ENCODE data around the gene GTF2H3.
A peak's percentile ranks its signal among the peaks of the same experiment; 100 is the strongest.
"Not testable (repeated sequence)": the region's sequence is repeated elsewhere in the genome, so short reads cannot be mapped to it uniquely, and the experiment has no call there.

Gene GTF2H3

DNA sequence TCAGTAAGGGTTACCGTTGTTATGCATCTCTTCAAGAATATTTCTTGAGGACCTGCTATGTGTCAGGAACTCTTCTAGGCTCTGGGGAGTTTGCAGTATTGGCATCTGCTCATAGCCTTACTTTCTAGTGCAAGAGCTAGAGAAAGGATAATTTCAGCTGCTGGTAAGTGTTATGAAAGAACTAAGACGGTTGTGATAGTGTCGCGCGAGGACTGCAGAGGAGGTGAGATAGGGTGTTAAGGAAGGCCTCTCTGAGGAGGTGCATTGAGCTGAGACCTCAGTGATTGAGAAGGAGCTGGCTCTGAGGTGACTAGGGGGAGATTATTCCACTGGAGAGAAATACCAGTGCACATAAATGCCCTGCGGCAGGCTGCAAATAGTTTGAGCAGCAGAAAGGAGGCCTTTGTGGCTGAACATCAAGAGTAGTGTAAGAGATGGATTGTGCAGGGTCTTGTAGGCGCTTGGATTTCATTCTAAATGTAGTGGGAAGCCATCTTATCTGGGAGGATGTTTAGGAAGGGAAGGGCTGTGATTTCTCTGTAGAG lies 30.9 kb upstream of the GTF2H3 start:
- H4K12ac ChIP-seq (ENCODE audit: low read depth, low read length) = peak overlapping the region; percentile 97
- peaks cover 15% of the 10 kb centered on the region for H3K79me2 ChIP-seq (ENCODE audit: control insufficient read depth, insufficient read depth, low read length, poor library complexity)
- H3K27me3 ChIP-seq (ENCODE audit: insufficient read depth, low read length) = no peaks in the 10 kb centered on the region
- H2BK120ac ChIP-seq (ENCODE audit: insufficient read depth, low read length, poor library complexity) = peak overlapping the region; percentile 40
- peak overlapping the region; percentile 99 for H4K8ac ChIP-seq (ENCODE audit: low read depth, low read length)
- H2BK12ac ChIP-seq (ENCODE audit: low read length) = no peak overlapping the region
- H3K4me2 ChIP-seq (ENCODE audit: low read length) = peak overlapping the region; percentile 82
- no CpG with 5 or more reads among the region's 7 CpGs for WGBS (ENCODE audit: extremely low coverage, insufficient coverage, insufficient read length)
- peak overlapping the region; percentile 64 for H4K91ac ChIP-seq (ENCODE audit: low read depth, low read length)
- H2AFZ ChIP-seq (ENCODE audit: insufficient read depth, low read length, poor library complexity) = peak overlapping the region; percentile 71
- H3K79me1 ChIP-seq (ENCODE audit: low read length) = peaks cover 8% of the 10 kb centered on the region
- H2AK5ac ChIP-seq (ENCODE audit: low read length) = no peak overlapping the region
- H3K14ac ChIP-seq (ENCODE audit: low read length) = no peak overlapping the region
- H3K36me3 ChIP-seq (ENCODE audit: control insufficient read depth in 1 of 2, insufficient read depth in 2 of 2, low read length in 2 of 2) = peaks cover 21 to 33% of the 10 kb centered on the region in 2 experiments
- peaks cover 1% of the 10 kb centered on the region for H3K9me3 ChIP-seq (ENCODE audit: insufficient read depth, low read depth, low read length)
- peak; percentile 28 to 60 for DNase-seq
- peaks cover 5 to 6% of the 10 kb centered on the region in 2 experiments for H3K4me1 ChIP-seq (ENCODE audit: control insufficient read depth in 1 of 2, insufficient read depth in 2 of 2, low read length in 2 of 2)
- H3K18ac ChIP-seq (ENCODE audit: low read length) = no peak overlapping the region
- peak overlapping the region; percentile 100 for H3K4me3 ChIP-seq (ENCODE audit: low read depth, low read length)
- H3K27ac ChIP-seq (ENCODE audit: low read depth, low read length) = no peak overlapping the region
- no peak overlapping the region for H3K23ac ChIP-seq (ENCODE audit: low read length)
- peak overlapping the region; percentile 94 for H3K9ac ChIP-seq (ENCODE audit: low read length)
- peak overlapping the region; percentile 97 for H3K4ac ChIP-seq (ENCODE audit: low read depth, low read length)
- no peak overlapping the region for H2BK5ac ChIP-seq (ENCODE audit: low read depth, low read length, poor library complexity)

DNA sequence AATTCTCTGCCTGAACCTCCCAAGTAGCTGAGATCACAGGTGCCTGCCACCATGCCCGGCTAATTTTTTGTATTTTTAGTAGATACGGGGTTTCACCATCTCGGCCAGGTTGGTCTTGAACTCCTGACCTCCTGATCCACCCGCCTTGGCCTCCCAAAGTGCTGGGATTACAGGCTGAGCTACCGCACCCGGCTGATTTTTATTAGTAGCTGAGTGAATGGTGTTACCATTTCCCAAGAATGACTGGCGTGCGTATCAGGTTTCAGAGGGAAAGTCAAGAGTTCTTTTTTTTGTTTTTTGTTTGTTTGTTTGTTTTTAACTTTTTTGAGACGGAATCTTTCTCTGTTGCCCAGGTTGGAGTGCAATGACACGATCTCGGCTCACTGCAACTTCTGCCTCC lies 30.1 kb upstream of the GTF2H3 start:
- DNase-seq; H2BK12ac ChIP-seq (ENCODE audit: low read length); H3K4me1 ChIP-seq (ENCODE audit: control insufficient read depth in 1 of 2, insufficient read depth in 2 of 2, low read length in 2 of 2); H4K12ac ChIP-seq (ENCODE audit: low read depth, low read length); H3K23ac ChIP-seq (ENCODE audit: low read length); H3K4me3 ChIP-seq (ENCODE audit: low read depth, low read length); H4K91ac ChIP-seq (ENCODE audit: low read depth, low read length); H4K8ac ChIP-seq (ENCODE audit: low read depth, low read length); H3K79me1 ChIP-seq (ENCODE audit: low read length); H2BK5ac ChIP-seq (ENCODE audit: low read depth, low read length, poor library complexity); H3K9me3 ChIP-seq (ENCODE audit: insufficient read depth, low read depth, low read length); H3K4me2 ChIP-seq (ENCODE audit: low read length); H3K27me3 ChIP-seq (ENCODE audit: insufficient read depth, low read length); H2AK5ac ChIP-seq (ENCODE audit: low read length); H3K9ac ChIP-seq (ENCODE audit: low read length); H3K18ac ChIP-seq (ENCODE audit: low read length); H2AFZ ChIP-seq (ENCODE audit: insufficient read depth, low read length, poor library complexity); H3K14ac ChIP-seq (ENCODE audit: low read length); H2BK120ac ChIP-seq (ENCODE audit: insufficient read depth, low read length, poor library complexity); H3K27ac ChIP-seq (ENCODE audit: low read depth, low read length): not testable (repeated sequence)
- WGBS (ENCODE audit: extremely low coverage, insufficient coverage, insufficient read length) = no CpG with 5 or more reads among the region's 11 CpGs
- Histone ChIP-seq H3K4ac (ENCODE audit: low read depth, low read length) (peak overlapping the region; percentile 72), H3K79me2 (ENCODE audit: control insufficient read depth, insufficient read depth, low read length, poor library complexity) (peaks cover 15% of the 10 kb centered on the region), H3K36me3 (ENCODE audit: control insufficient read depth in 1 of 2, insufficient read depth in 2 of 2, low read length in 2 of 2) (peaks cover 22 to 37% of the 10 kb centered on the region in 2 experiments)

DNA sequence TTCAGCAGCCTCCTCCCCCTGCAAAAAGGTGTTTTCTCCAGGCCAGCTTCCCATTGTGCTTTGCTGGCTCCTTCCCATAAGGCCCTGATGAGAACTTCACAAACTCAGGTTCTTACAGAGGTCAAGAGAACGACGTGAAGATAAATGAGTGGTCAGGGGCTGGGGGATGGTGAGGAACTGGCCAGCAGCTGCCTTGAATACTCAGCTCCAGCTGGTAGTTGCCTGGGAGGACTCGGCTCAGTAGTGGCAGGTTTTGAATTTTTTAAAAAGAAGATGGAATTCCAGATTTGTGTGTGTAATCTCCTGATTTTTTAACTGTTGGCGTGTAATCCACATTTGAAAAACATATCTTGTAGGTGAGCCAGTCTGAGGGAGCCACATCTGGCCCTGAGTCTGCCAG lies 25.9 kb upstream of the GTF2H3 start:
- H2AFZ ChIP-seq (ENCODE audit: insufficient read depth, low read length, poor library complexity) = no peak overlapping the region
- no CpG with 5 or more reads among the region's 4 CpGs for WGBS (ENCODE audit: extremely low coverage, insufficient coverage, insufficient read length)
- no peak overlapping the region for H3K23ac ChIP-seq (ENCODE audit: low read length)
- no peak overlapping the region for H4K8ac ChIP-seq (ENCODE audit: low read depth, low read length)
- DNase-seq = peak; percentile 59 to 76
- no peaks in the 10 kb centered on the region for H3K27me3 ChIP-seq (ENCODE audit: insufficient read depth, low read length)
- H2BK5ac ChIP-seq (ENCODE audit: low read depth, low read length, poor library complexity) = no peak overlapping the region
- no peak overlapping the region for H2BK12ac ChIP-seq (ENCODE audit: low read length)
- H2AK5ac ChIP-seq (ENCODE audit: low read length) = no peak overlapping the region
- H3K14ac ChIP-seq (ENCODE audit: low read length) = no peak overlapping the region
- no peaks in the 10 kb centered on the region for H3K79me1 ChIP-seq (ENCODE audit: low read length)
- H3K36me3 ChIP-seq (ENCODE audit: control insufficient read depth in 1 of 2, insufficient read depth in 2 of 2, low read length in 2 of 2) = peaks cover 46 to 57% of the 10 kb centered on the region in 2 experiments
- H3K79me2 ChIP-seq (ENCODE audit: control insufficient read depth, insufficient read depth, low read length, poor library complexity) = peaks cover 3% of the 10 kb centered on the region
- H3K4me2 ChIP-seq (ENCODE audit: low read length) = no peak overlapping the region
- H4K91ac ChIP-seq (ENCODE audit: low read depth, low read length) = no peak overlapping the region
- H3K4ac ChIP-seq (ENCODE audit: low read depth, low read length) = no peak overlapping the region
- no peak overlapping the region for H3K18ac ChIP-seq (ENCODE audit: low read length)
- H3K27ac ChIP-seq (ENCODE audit: low read depth, low read length) = no peak overlapping the region
- peaks cover 4% of the 10 kb centered on the region in 2 experiments for H3K4me1 ChIP-seq (ENCODE audit: control insufficient read depth in 1 of 2, insufficient read depth in 2 of 2, low read length in 2 of 2)
- H3K9me3 ChIP-seq (ENCODE audit: insufficient read depth, low read depth, low read length) = no peaks in the 10 kb centered on the region
- H4K12ac ChIP-seq (ENCODE audit: low read depth, low read length) = no peak overlapping the region
- no peak overlapping the region for H2BK120ac ChIP-seq (ENCODE audit: insufficient read depth, low read length, poor library complexity)
- no peak overlapping the region for H3K9ac ChIP-seq (ENCODE audit: low read length)
- H3K4me3 ChIP-seq (ENCODE audit: low read depth, low read length) = no peak overlapping the region

DNA sequence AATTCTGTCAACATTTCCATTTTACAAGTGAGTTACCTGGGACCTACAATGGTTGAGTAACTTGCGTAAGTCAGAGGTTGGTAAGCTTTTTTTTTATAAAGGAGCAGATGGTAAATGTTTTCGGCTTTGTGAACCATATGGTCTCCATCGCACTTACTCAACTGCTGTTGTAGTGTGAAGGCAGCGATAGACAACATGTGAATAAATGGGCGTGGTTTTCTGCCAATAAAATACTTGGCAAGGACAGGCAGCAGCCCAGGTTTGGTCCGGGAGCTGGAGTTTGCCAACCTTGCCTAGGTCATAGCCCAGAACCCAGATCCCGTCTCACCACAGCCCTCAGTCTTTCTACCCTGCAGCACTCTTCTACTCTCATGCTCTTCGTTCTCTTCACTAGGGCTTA lies 25.4 kb upstream of the GTF2H3 start:
- Histone ChIP-seq H3K14ac (ENCODE audit: low read length) (no peak overlapping the region), H2AFZ (ENCODE audit: insufficient read depth, low read length, poor library complexity) (no peak overlapping the region)
- no CpG with 5 or more reads among the region's 8 CpGs for WGBS (ENCODE audit: extremely low coverage, insufficient coverage, insufficient read length)

More for the DNA sequence above, 25.4 kb upstream of the GTF2H3 start:
- Histone ChIP-seq H3K79me2 (ENCODE audit: control insufficient read depth, insufficient read depth, low read length, poor library complexity) (no peaks in the 10 kb centered on the region), H3K9me3 (ENCODE audit: insufficient read depth, low read depth, low read length) (no peaks in the 10 kb centered on the region), H4K12ac (ENCODE audit: low read depth, low read length) (no peak overlapping the region), H2BK5ac (ENCODE audit: low read depth, low read length, poor library complexity) (no peak overlapping the region), H3K4ac (ENCODE audit: low read depth, low read length) (no peak overlapping the region), H3K18ac (ENCODE audit: low read length) (no peak overlapping the region), H4K8ac (ENCODE audit: low read depth, low read length) (no peak overlapping the region), H3K27me3 (ENCODE audit: insufficient read depth, low read length) (no peaks in the 10 kb centered on the region), H3K23ac (ENCODE audit: low read length) (no peak overlapping the region), H2BK12ac (ENCODE audit: low read length) (no peak overlapping the region), H2BK120ac (ENCODE audit: insufficient read depth, low read length, poor library complexity) (no peak overlapping the region), H3K4me1 (ENCODE audit: control insufficient read depth in 1 of 2, insufficient read depth in 2 of 2, low read length in 2 of 2) (no peaks in the 10 kb centered on the region), H2AK5ac (ENCODE audit: low read length) (no peak overlapping the region), H3K79me1 (ENCODE audit: low read length) (no peaks in the 10 kb centered on the region), H3K36me3 (ENCODE audit: control insufficient read depth in 1 of 2, insufficient read depth in 2 of 2, low read length in 2 of 2) (peaks cover 48 to 59% of the 10 kb centered on the region in 2 experiments), H3K4me3 (ENCODE audit: low read depth, low read length) (no peak overlapping the region), H3K27ac (ENCODE audit: low read depth, low read length) (no peak overlapping the region), H4K91ac (ENCODE audit: low read depth, low read length) (no peak overlapping the region), H3K4me2 (ENCODE audit: low read length) (no peak overlapping the region), H3K9ac (ENCODE audit: low read length) (no peak overlapping the region)
- no peak for DNase-seq
